SH-SY5Y (cell line): ENCODE measurements around the gene DENND2A.

Experiments used
- GATA2 ChIP-seq: IDR thresholded peaks from 2 replicates; pipeline ENCODE4 v1.6.1; 2011; ENCODE audit warnings: mild to moderate bottlenecking, low read depth, low read length
- GATA3 ChIP-seq: IDR thresholded peaks from 2 replicates; pipeline ENCODE4 v1.6.1; 2011; ENCODE audit warnings: low read depth, mild to moderate bottlenecking, low read length, moderate library complexity

Gene DENND2A

DNA sequence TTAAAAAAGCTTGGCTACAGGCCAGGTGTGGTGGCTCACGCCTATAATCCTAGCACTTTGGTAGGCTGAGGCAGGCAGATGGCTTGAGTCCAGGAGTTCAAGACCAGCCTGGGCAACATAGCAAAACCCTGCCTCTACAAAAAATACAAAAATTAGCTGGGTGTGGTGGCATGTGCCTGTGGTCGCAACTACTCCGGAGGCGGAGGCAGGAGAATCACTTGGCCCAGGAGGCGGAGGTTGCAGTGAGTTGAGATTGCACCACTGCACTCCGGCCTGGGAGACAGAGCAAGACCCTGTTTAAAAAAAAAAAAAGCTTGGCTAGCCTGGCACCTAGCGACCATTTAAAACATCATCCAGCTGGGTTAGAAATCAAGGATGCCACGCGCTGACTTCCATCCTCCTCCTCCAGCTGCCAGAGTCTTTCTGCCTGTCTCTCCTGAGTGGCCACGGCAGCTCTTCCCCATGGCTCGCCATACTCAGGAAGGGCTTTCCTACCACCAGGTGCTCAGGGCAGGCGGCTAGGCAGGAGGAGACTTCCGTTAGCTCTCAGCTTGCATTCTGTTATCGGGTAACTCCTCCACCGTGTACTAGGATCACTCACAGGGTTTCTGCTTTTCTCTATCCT, 45.0 kb downstream of the DENND2A start:
- TF ChIP-seq GATA3: no peak
- TF ChIP-seq GATA2: no peak

DNA sequence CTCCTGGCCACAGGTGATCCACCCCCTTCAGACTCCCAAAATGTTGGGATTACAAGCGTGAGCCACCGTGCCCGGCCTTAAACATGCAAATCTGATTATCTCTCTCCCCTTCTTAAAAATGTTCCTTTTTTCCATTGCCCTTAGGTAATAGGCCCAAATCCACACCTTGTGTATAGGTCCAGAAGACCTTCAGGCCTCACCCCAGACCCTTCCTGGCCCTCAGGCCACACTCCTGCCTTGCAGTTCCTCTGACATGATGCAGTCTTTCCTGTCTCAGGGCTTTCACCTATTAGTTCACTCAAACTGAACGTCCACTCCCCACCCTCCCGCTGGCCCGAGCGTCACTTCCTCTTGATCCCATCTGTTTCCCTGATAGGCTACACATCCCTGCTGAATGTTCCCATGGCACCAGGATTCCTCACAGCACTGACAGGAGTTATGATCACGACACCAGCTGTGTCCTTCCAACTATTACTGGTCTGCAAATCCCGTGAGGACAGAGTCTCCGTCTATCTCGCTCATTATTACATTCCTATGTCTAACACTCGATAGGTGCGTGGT, 46.4 kb downstream of the DENND2A start:
- TF ChIP-seq GATA3 (no peak), GATA2 (no peak)

DNA sequence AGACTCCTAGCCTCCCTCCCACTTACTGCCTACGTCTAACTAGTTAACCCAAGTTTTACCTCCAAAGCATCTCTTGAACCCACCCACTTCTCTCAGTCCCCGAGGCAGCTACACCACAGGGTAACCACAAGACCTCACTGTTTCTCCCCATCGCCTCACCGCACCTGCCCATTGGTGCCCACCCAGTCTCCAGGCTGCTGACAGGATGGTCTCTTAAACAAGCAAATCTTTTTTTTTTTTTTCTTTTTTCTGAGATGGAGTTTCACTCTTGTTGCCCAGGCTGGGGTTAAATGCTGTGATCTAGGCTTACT, 47.0 kb downstream of the DENND2A start:
- TF ChIP-seq GATA2 (no peak), GATA3 (no peak)

DNA sequence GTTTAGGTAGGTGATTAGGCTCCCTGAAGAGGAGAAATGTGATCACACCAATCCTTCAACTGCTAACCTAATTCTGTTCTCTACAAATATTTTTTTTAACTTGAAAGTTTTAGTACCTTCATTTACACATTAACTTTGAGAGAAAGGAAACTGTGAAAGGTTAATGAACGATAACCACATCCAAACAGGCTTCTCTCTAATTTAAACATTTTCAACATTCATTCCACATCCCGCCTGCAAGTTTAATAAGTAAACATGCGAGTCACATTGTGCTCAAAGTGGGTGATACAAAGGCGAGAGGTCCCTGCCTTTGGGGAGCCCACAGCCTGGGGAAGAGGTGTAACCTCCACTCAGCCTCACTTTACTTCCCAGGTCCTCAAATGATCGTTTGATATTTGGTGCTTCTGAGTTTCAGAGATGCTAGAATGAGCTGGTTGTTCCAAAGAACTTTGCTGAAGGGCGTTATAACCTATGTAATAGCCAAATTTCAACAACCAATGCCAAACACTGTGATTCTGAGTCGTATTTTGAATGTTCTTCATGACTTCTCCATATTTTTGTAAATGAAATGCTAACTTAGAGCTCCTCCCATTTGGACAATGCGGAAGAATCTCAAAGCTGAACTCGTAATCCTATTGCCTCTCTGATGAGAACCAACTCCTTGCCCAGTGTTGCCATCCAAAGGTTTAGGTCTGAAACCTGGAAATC, 47.5 kb downstream of the DENND2A start:
- TF ChIP-seq GATA2 (no peak), GATA3 (no peak)

DNA sequence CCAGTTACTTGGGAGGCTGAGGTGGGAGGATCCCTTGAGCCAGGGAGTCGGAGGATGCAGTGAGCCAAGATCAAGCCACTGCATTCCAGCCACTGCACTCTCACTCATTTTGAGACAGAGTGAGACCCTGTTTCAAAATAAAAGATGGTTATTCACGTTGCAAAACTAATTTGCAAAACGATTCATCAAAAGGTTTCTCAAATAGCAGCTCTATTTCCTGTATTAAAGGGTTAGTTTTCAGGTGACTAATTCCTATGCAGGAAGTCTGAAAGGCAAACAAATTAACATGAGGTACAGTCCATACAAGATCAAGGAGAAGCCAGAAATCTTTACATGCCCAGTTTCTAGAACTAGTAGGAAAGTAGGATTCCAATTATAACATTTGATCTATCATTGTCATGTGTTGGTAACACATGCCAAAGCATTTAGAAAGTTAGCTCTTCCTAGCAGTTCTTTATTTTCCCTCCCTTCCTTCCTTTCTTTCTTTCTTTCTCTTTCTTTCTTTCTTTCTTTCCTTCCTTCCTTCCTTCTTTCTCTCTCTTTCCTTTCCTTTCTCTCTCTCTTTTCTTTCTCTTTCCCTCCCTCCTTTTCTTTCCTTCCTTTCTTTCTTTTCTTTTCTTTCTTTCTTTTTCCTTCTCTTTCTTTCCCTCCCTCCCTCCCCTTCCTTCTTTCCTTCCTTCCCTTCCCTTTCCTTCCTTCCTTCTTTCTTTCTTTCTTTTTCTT, 49.3 kb downstream of the DENND2A start:
- no peak for TF ChIP-seq GATA3
- TF ChIP-seq GATA2: no peak

DNA sequence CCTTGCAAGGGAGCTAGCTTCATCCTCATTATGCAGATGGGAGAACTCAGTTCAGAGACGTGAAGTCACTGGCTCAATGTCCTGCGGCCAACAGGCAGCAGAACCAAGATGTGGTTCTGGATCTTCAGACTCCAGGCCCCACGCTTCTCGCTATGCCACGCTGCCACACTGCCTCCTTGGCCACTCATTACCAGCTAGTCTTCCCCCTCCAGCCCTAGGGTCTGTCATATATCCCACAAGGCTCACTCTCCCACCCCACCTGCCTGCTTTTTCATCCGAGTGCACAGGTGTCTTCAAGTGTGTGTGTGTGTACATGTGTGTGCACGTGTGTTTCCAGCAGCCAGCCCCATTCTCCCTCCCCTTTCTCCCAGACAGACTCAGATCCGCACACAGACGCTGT, 53.4 kb downstream of the DENND2A start:
- TF ChIP-seq GATA2: no peak
- TF ChIP-seq GATA3: no peak

DNA sequence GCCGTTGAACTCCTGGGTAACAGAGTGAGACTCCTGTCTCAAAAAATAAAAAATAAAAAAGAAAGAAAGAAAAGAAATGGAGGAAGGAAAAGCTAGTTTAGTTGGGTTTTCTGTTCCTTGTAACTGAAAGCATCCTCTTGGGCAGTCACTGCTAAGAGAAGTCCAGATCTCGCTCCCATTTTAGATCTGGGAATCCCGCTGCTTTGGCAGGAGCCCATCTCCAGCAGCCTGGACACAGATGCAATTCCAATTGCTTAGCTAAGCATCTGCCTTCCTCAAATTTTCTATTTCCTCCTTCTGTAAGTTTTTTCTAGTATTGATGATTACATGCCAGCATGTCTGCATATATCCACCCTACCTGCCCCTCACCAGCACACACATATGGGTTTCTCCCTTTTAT, 54.1 kb downstream of the DENND2A start:
- TF ChIP-seq GATA3 (no peak), GATA2 (no peak)

DNA sequence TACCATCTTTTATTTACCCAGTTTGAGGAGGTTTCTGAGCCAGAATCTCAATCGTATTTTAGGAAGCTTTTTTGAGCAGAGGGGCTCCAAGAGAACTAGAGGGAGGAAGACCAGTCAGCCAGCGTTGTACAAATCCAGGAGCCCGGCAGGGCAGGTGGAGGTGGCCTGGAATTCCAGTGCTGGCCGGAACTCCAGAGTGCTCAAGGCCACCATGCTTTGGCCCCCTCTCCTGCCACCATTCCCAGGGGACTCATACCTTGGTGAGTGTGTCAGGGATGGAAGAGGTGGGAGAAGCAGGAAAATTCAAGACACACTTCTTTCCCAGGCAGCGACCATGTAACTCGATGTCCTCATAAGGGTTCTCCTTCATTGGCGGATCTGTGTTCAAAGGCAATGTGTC, 55.3 kb downstream of the DENND2A start:
- TF ChIP-seq GATA2 (no peak), GATA3 (no peak)

DNA sequence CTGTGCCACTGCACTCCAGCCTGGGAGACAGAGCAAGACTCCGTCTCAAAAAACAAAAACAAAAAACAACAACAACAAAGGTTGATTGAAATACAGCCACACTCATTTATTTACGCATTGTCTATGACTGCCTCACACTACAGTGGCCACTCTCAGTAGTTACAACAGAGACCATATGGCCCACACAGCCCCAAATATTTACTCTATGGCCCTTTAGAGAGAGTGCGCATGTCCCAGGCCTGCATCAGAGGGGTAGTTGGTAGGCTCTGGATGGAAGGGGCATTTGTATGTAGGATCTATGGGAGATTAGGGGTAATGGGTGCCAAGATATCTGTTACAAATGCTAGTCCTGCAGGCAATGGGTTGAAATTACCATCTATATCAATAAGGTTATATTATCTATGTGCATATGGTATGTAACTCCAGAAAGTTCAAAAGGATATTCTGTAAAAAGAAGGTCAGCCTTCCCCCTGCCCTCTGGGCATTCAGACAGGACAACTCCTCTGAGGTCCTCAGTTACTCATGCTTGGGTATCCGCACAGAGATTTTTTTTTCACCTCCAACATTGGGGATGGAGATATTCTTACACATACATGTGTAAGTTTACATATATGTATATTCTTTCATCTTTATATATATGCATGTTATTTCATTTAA, 56.3 kb downstream of the DENND2A start:
- TF ChIP-seq GATA3 (no peak), GATA2 (no peak)

DNA sequence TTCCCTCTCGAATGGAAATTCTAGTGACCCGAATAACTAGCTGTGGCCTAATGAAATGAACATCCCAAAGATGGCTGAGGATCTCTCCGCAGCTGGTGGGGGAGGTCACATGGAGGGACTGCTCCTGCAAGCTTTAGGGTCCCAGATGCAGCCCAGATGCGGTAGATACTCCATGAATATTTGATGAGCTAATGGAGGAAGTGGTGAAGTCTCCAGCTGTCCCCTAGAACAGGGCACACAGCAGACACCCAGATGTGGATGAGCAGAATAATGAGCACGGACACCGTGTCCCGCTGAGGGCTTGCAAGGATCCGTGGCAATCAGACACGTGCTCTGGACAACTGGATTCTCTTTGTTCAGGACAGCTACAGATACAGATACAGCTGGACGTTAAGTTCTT, 59.2 kb downstream of the DENND2A start:
- TF ChIP-seq GATA3 (no peak), GATA2 (no peak)

DNA sequence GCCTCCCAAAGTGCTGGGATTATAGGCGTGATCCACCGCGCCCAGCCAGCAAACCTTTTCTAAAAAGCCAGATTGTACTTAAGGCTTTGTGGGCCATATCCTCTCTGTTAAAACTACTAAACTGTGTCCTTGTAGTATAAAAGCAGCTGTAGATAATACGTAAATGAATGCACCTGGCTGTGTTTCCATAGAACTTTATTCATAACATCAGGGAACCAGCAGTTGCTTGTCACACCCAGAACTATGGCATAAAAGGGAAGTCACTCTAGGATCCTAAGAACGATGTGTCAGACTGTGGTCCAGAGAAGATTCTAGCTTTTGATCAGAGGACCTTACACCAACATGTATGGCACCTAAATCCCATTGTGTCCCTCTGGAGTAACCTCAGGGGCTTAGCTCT, 63.0 kb downstream of the DENND2A start:
- TF ChIP-seq GATA2 (no peak), GATA3 (no peak)

DNA sequence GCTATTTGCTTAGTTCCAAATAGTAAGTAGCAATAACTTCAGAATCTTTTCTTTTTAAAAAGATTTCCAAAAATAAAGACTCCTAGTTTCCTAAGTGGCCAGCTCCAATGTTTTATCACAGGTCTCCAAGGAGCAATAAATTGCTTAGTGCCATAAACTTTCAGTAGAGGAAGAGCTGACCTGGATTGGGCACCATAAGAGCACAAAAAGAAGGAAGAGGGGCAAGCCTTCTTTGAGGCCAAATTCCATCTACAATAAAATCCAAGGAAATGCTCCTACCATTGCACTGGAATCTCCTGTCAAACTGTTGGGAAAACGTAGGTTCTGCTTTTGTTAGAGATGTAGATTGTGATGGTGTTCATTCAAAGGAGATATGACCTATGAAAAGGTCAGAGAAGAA, 64.0 kb downstream of the DENND2A start:
- TF ChIP-seq GATA2: no peak
- no peak for TF ChIP-seq GATA3

DNA sequence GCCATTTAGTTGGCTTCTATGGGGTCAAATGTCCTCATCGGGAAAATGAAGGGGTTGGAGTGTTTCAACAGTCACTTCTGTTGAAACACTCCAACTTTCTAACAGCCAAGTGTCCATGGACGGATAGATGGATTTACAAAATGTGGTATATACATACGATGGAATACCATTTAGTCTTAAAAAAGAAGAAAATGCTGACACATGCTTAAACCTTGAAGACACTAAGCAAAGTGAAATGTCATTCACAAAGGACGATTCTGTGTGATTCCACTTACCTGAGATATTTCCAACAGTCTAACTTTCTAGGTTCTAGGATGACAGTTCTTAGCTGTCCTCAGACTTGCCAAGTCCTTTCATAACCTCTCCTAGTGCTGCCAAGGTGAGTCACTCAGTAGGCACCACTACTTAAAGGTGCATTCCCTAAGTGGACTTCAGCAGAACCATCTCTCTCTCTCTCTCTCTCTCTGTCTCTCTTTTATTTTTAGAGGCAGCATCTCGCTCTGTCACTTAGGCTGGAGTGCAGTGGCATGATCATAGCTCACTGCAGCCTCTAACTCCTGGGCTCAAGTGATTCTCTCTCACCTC, 69.0 kb downstream of the DENND2A start:
- TF ChIP-seq GATA2 (no peak), GATA3 (no peak)

DNA sequence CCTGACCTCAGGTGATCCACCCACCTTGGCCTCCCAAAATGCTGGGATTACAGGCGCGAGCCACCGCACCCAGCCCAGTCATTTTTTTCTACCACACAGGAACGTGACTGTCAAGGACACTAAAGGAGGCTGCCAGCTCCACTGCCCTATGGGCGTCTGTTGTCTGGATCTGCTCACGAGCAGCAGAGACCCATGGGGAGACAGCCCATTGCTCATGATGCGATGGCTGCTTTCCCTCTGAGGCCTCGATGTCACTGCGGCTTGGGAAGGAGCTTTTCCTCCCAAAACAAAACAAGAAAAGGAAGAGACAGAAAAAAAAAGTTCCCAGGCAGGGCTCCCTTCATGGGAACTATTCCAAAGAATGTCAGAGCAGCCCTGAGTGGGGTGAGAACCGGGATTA, 70.5 kb downstream of the DENND2A start:
- TF ChIP-seq GATA2: no peak
- TF ChIP-seq GATA3: no peak
